Omental fat pad (tissue), 4 donors: Measurements from ENCODE around the gene GLIS1. TPM values are rescaled to one million over a fixed set of nuclear protein-coding genes. Genes with fewer than 3 reads are reported as not detected.

Source experiments
- ATAC-seq: fragments of 150-250 bp; one replicate; pipeline ENCODE4 v1.9.1; 2016; ENCODE audit warnings: mild to moderate bottlenecking, moderate library complexity; ENCODE audit not compliant: low FRiP score
- DNase-seq: peaks from one replicate; pipeline ENCODE4 v3.0.0-alpha.2; 2019; ENCODE audit warnings: low spot score
- CTCF ChIP-seq, 3 donors: fragments of 450-650 bp; IDR thresholded peaks; one replicate each; pipeline ENCODE4 v1.5.1; 2016 to 2017; ENCODE audit warnings: antibody characterized with exemption in 3 of 3, mild to moderate bottlenecking in 3 of 3, moderate library complexity in 2 of 3
- total RNA-seq, 4 donors: library from RNA; depleted of rRNA; stranded (reverse); fragments of >200 nt; gene quantifications; one replicate each; pipeline ENCODE4 v1.1.0, GENCODE V29; 2016

Gene GLIS1
- total RNA-seq, 4 donors from 2014 or later, result 0.19 to 1.4 (median 0.75) TPM

- DNase-seq (no peak), ATAC-seq (no peak)
- TF ChIP-seq CTCF (IDR thresholded peaks at IDR 0.05), result no peak
Measured at GRCh38 chr1:53549781-53550180, 189.2 kb downstream of the GLIS1 start.

GRCh38 chr1:53549287-53549686, 189.7 kb downstream of the GLIS1 start:
- no peak for ATAC-seq
- no peak for TF ChIP-seq CTCF (IDR thresholded peaks at IDR 0.05)
- no peak for DNase-seq

GRCh38 chr1:53548031-53548491, 190.9 kb downstream of the GLIS1 start:
- DNase-seq (peak; percentile 8), ATAC-seq (no peak)
- TF ChIP-seq CTCF (IDR thresholded peaks at IDR 0.05), result no peak

- no peak for TF ChIP-seq CTCF (IDR thresholded peaks at IDR 0.05)
- DNase-seq, result peak; percentile 5
Measured at GRCh38 chr1:53547231-53547790, 191.7 kb downstream of the GLIS1 start.

GRCh38 chr1:53546409-53547155, 192.4 kb downstream of the GLIS1 start:
- no peak for ATAC-seq
- peak; percentile 9 for DNase-seq
- TF ChIP-seq CTCF (IDR thresholded peaks at IDR 0.05), result no peak

More at GRCh38 chr1:53547231-53547790, 191.7 kb downstream of the GLIS1 start:
- ATAC-seq, result no peak

- ATAC-seq (no peak), DNase-seq (peak; percentile 8)
- TF ChIP-seq CTCF (IDR thresholded peaks at IDR 0.05), result no peak
Measured at GRCh38 chr1:53545663-53546408, 193.1 kb downstream of the GLIS1 start.
